Measurements from ENCODE around the gene MBOAT2.
"Not testable (repeated sequence)": the region's sequence is repeated elsewhere in the genome, so short reads cannot be mapped to it uniquely, and the experiment has no call there.

The MBOAT2 gene

GRCh38 chr2:8923183-8923582 is 80.3 kb downstream of the MBOAT2 start:
- DNase-seq (ENCODE audit: low read depth): no peak
- H3K4me3 ChIP-seq (ENCODE audit: control insufficient read depth, low read depth, low read length): no peak overlapping the region
- TF ChIP-seq CTCF (IDR thresholded peaks at IDR 0.05; ENCODE audit: control insufficient read depth, insufficient read depth, low read depth, low read length, missing control alignments): no peak

- TF ChIP-seq CTCF (IDR thresholded peaks at IDR 0.05; ENCODE audit: control insufficient read depth, insufficient read depth, low read depth, low read length, missing control alignments): no peak
- no peak for DNase-seq (ENCODE audit: low read depth)
- no peak overlapping the region for H3K4me3 ChIP-seq (ENCODE audit: control insufficient read depth, low read depth, low read length)
These were observed 81.1 kb downstream of the MBOAT2 start for GRCh38 chr2:8922431-8922830.

GRCh38 chr2:8918412-8918811 is 85.1 kb downstream of the MBOAT2 start:
- H3K4me3 ChIP-seq (ENCODE audit: control insufficient read depth, low read depth, low read length): no peak overlapping the region
- no peak for TF ChIP-seq CTCF (IDR thresholded peaks at IDR 0.05; ENCODE audit: control insufficient read depth, insufficient read depth, low read depth, low read length, missing control alignments)
- no peak for DNase-seq (ENCODE audit: low read depth)

GRCh38 chr2:8915941-8916340 is 87.5 kb downstream of the MBOAT2 start:
- DNase-seq (ENCODE audit: low read depth): no peak
- no peak overlapping the region for H3K4me3 ChIP-seq (ENCODE audit: control insufficient read depth, low read depth, low read length)
- TF ChIP-seq CTCF (IDR thresholded peaks at IDR 0.05; ENCODE audit: control insufficient read depth, insufficient read depth, low read depth, low read length, missing control alignments): no peak

GRCh38 chr2:8913767-8914166 is 89.7 kb downstream of the MBOAT2 start:
- H3K4me3 ChIP-seq (ENCODE audit: control insufficient read depth, low read depth, low read length); DNase-seq (ENCODE audit: low read depth): not testable (repeated sequence)

GRCh38 chr2:8907764-8908288 is 95.7 kb downstream of the MBOAT2 start:
- no peak for DNase-seq (ENCODE audit: low read depth)
- TF ChIP-seq CTCF (IDR thresholded peaks at IDR 0.05; ENCODE audit: control insufficient read depth, insufficient read depth, low read depth, low read length, missing control alignments): no peak

GRCh38 chr2:8903924-8904323 is 99.6 kb downstream of the MBOAT2 start:
- H3K4me3 ChIP-seq (ENCODE audit: control insufficient read depth, low read depth, low read length); DNase-seq (ENCODE audit: low read depth): not testable (repeated sequence)

More at GRCh38 chr2:8907764-8908288, 95.7 kb downstream of the MBOAT2 start:
- no peak overlapping the region for H3K4me3 ChIP-seq (ENCODE audit: control insufficient read depth, low read depth, low read length)

GRCh38 chr2:8902757-8903156 is 100.7 kb downstream of the MBOAT2 start:
- DNase-seq (ENCODE audit: low read depth); H3K4me3 ChIP-seq (ENCODE audit: control insufficient read depth, low read depth, low read length): not testable (repeated sequence)

- DNase-seq (ENCODE audit: low read depth); H3K4me3 ChIP-seq (ENCODE audit: control insufficient read depth, low read depth, low read length): not testable (repeated sequence)
These were observed 106.3 kb downstream of the MBOAT2 start for GRCh38 chr2:8897206-8897605.

- H3K4me3 ChIP-seq (ENCODE audit: control insufficient read depth, low read depth, low read length); DNase-seq (ENCODE audit: low read depth): not testable (repeated sequence)
These were observed 106.8 kb downstream of the MBOAT2 start for GRCh38 chr2:8896671-8897070.

- not testable (repeated sequence) for DNase-seq (ENCODE audit: low read depth); H3K4me3 ChIP-seq (ENCODE audit: control insufficient read depth, low read depth, low read length)
These were observed 108.2 kb downstream of the MBOAT2 start for GRCh38 chr2:8895087-8895912.

All from AG09309 (cell line).